A549 (cell line): ENCODE data around the gene CDC42BPB. TPM values are rescaled to one million over a fixed set of nuclear protein-coding genes. Genes with fewer than 3 reads are reported as not detected.

Experiments
- ATAC-seq, 2 experiments: fragments of 200-7000 bp in 1 of 2; fragments of >200 bp in 1 of 2; cut with Nextera tagmentation in 1 of 2; cut with Tn5 transposase in 1 of 2; 3 replicates each; pipeline versions ENCODE4 v1.8.0 to v1.9.1; 2018 to 2020; ENCODE audit warnings: mild to moderate bottlenecking in 1 of 2, moderate library complexity in 1 of 2
- CTCF ChIA-PET: fragments of 300-600 bp; sonication (Branson Sonifier 250); formaldehyde crosslinking; extraction: SDS; loops from one replicate; lab custom pipeline; 2021; ENCODE audit warnings: antibody characterized with exemption, inconsistent platforms; lab: Yijun Ruan, JAX
- POLR2A ChIA-PET: fragments of 350-600 bp; formaldehyde crosslinking; extraction: SDS; loops from one replicate; lab custom pipeline; 2021; ENCODE audit warnings: antibody characterized with exemption, inconsistent platforms; lab: Yijun Ruan, JAX
- DNase-seq, 2 experiments: peaks; one replicate each; pipeline versions ENCODE4 v3.0.0 to v3.0.0-alpha.2; 2011 to 2016; ENCODE audit warnings: low read depth in 1 of 2, low spot score in 1 of 2
- FAIRE-seq: peaks from 2 replicates; lab custom pipeline; 2011; peaks lifted over from hg19 to GRCh38; lab: Jason Lieb, UNC
- H3K27ac ChIP-seq, 2 experiments: fragments of >200 bp; sonication (Bioruptor Twin); formaldehyde crosslinking; 3 replicates each; pipeline ENCODE4 v1.5.1; 2016 to 2017
- H3K4me1 ChIP-seq: fragments of >200 bp; sonication (Bioruptor Twin); formaldehyde crosslinking; 3 replicates; pipeline ENCODE4 v1.6.1; 2016
- H3K4me2 ChIP-seq: fragments of >200 bp; sonication (Bioruptor Twin); formaldehyde crosslinking; 3 replicates; pipeline ENCODE4 v1.6.1; 2016
- H3K4me3 ChIP-seq: fragments of >200 bp; sonication (Bioruptor Twin); formaldehyde crosslinking; 3 replicates; pipeline ENCODE4 v1.5.1; 2016
- H3K9me3 ChIP-seq: fragments of >200 bp; sonication (Bioruptor Twin); formaldehyde crosslinking; 3 replicates; pipeline ENCODE4 v1.6.1; 2016
- BHLHE40 ChIP-seq: IDR thresholded peaks from 2 replicates; pipeline ENCODE4 v1.6.1; 2012; ENCODE audit warnings: low read depth, low read length, inconsistent platforms
- CEBPB ChIP-seq, 2 experiments: fragments of >200 bp in 1 of 2; sonication (Bioruptor Twin) in 1 of 2; formaldehyde crosslinking in 1 of 2; IDR thresholded peaks; 2 replicates each; pipeline ENCODE4 v1.6.1; 2012 to 2016
- CHD2 ChIP-seq: fragments of 150-350 bp; IDR thresholded peaks from 2 replicates; pipeline ENCODE4 v1.6.1; 2014; ENCODE audit warnings: low read length; ENCODE audit not compliant: partially characterized antibody
- CHD4 ChIP-seq: fragments of 200-600 bp; sonication (generic); IDR thresholded peaks from 2 replicates; pipeline ENCODE4 v1.6.1; 2016; ENCODE audit warnings: antibody characterized with exemption, mild to moderate bottlenecking, borderline replicate concordance
- EP300 ChIP-seq, 2 experiments: fragments of >200 bp; sonication (Bioruptor Twin); formaldehyde crosslinking; IDR thresholded peaks; 2 replicates in 1 of 2; 3 replicates in 1 of 2; pipeline ENCODE4 v1.6.1; 2016 to 2017
- FOSB ChIP-seq: fragments of 250-450 bp; sonication (Bioruptor Pico); IDR thresholded peaks from 2 replicates; pipeline ENCODE4 v1.5.0; 2020; ENCODE audit warnings: mild to moderate bottlenecking, moderate library complexity
- GATA3 ChIP-seq: IDR thresholded peaks from 2 replicates; pipeline ENCODE4 v1.6.1; 2012; ENCODE audit warnings: borderline replicate concordance
- HDAC2 ChIP-seq: fragments of 200-600 bp; sonication (generic); IDR thresholded peaks from 2 replicates; pipeline ENCODE4 v1.6.1; 2016
- HEYL ChIP-seq: fragments of 250-450 bp; sonication (Bioruptor Pico); IDR thresholded peaks from 2 replicates; pipeline ENCODE4 v1.8.0; 2021; ENCODE audit warnings: mild to moderate bottlenecking, moderate library complexity
- HOXB13 ChIP-seq: fragments of 250-450 bp; sonication (Bioruptor Pico); IDR thresholded peaks from 2 replicates; pipeline ENCODE4 v1.5.0; 2020; ENCODE audit warnings: low read depth, mild to moderate bottlenecking, moderate library complexity
- HOXB5 ChIP-seq: fragments of 250-450 bp; sonication (Bioruptor Pico); IDR thresholded peaks from 2 replicates; pipeline ENCODE4 v1.5.0; 2020; ENCODE audit warnings: mild to moderate bottlenecking, moderate library complexity
- MAFK ChIP-seq: fragments of 450-650 bp; IDR thresholded peaks from 2 replicates; pipeline ENCODE4 v1.6.1; 2014; ENCODE audit not compliant: partially characterized antibody
- NFE2L2 ChIP-seq: fragments of 150-350 bp; conservative IDR thresholded peaks from 2 replicates; pipeline ENCODE4 v1.6.1; 2014; ENCODE audit warnings: low read length
- NPAS2 ChIP-seq: fragments of 250-450 bp; sonication (Bioruptor Pico); IDR thresholded peaks from 2 replicates; pipeline ENCODE4 v1.8.0; 2022; ENCODE audit warnings: mild to moderate bottlenecking, moderate library complexity, borderline replicate concordance
- NR3C1 ChIP-seq: fragments of >200 bp; sonication (Bioruptor Twin); formaldehyde crosslinking; IDR thresholded peaks from 3 replicates; pipeline ENCODE4 v1.6.1; 2017
- POLR2A ChIP-seq: IDR thresholded peaks from 2 replicates; pipeline ENCODE4 v1.6.1; 2012; ENCODE audit warnings: mild to moderate bottlenecking, low read length
- RNF2 ChIP-seq: fragments of 200-600 bp; sonication (generic); IDR thresholded peaks from 2 replicates; pipeline ENCODE4 v1.6.1; 2016; ENCODE audit warnings: low read depth, mild to moderate bottlenecking, antibody characterized with exemption, moderate library complexity, borderline replicate concordance
- SREBF2 ChIP-seq: fragments of 450-650 bp; IDR thresholded peaks from 2 replicates; pipeline ENCODE4 v1.6.1; 2014; ENCODE audit warnings: mild to moderate bottlenecking, moderate library complexity
- TP53 ChIP-seq: fragments of 250-450 bp; sonication (Bioruptor Pico); IDR thresholded peaks from 2 replicates; pipeline ENCODE4 v1.5.0; 2021; ENCODE audit warnings: mild to moderate bottlenecking, moderate library complexity
- ZSCAN20 ChIP-seq: fragments of 250-450 bp; sonication (Bioruptor Pico); IDR thresholded peaks from 2 replicates; pipeline ENCODE4 v1.8.0; 2022; ENCODE audit warnings: mild to moderate bottlenecking, moderate library complexity
- WGBS: methylation state at CpG from one replicate; pipeline ENCODE4 v1.1.6; 2017; ENCODE audit errors: missing lambda C conversion rate; 5-methylcytosine and 5-hydroxymethylcytosine counted together
- polyA plus RNA-seq, 4 experiments: library from polyadenylated mRNA; depleted of rRNA in 3 of 4; stranded (reverse); fragments of >200 nt; fragmentation: RNase III in 1 of 4; extraction: RNeasy Plus Mini Kit Qiagen cat#74134 plus additional on column Dnase treatment in 1 of 4; gene quantifications; 2 replicates in 3 of 4; 3 replicates in 1 of 4; pipeline ENCODE4 v1.2.3, GENCODE V29; 2011 to 2017
- TF ChIP-seq, protein P1 (sequence below): fragments of 200-600 bp; sonication (generic); IDR thresholded peaks from 2 replicates; pipeline ENCODE4 v1.6.1; 2016; ENCODE audit warnings: antibody characterized with exemption, mild to moderate bottlenecking, moderate library complexity
- TF ChIP-seq, protein P2 (sequence below): IDR thresholded peaks from 2 replicates; pipeline ENCODE4 v1.6.1; 2012; ENCODE audit warnings: low read depth, borderline replicate concordance
- TF ChIP-seq, protein P3 (sequence below): IDR thresholded peaks from 2 replicates; pipeline ENCODE4 v1.6.1; 2012

Gene CDC42BPB
- polyA plus RNA-seq, 2 of the 4 experiments (the other 2 are of a cell fraction): 56.4 to 57.1 TPM

DNA sequence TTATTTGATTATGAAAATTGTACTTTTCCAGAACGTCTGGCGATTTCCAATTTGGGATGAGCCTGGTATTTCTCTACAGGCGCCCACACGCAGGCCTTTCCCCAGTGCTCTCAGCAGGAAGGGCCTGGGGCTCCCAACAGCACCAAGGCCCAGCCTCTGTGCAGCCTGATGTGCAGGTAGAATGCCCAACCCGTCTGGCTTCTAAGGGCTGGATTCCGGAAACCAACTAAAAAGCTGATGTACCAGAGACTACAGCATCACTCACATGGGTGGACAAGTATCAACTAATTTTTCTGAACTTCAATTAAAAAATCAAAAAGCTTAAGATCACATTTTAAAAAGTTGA lies 25.8 kb downstream of the CDC42BPB start:
- TF ChIP-seq NR3C1: no peak
- TF ChIP-seq HEYL (CRISPR knock-in tag): no peak
- TF ChIP-seq FOSB (CRISPR knock-in tag): no peak
- no peak for TF ChIP-seq BHLHE40
- TF ChIP-seq CHD4: no peak
- TF ChIP-seq ZSCAN20 (CRISPR knock-in tag): no peak
- no peak for TF ChIP-seq HOXB5 (CRISPR knock-in tag)
- no peak for TF ChIP-seq GATA3
- TF ChIP-seq, protein P1, sequence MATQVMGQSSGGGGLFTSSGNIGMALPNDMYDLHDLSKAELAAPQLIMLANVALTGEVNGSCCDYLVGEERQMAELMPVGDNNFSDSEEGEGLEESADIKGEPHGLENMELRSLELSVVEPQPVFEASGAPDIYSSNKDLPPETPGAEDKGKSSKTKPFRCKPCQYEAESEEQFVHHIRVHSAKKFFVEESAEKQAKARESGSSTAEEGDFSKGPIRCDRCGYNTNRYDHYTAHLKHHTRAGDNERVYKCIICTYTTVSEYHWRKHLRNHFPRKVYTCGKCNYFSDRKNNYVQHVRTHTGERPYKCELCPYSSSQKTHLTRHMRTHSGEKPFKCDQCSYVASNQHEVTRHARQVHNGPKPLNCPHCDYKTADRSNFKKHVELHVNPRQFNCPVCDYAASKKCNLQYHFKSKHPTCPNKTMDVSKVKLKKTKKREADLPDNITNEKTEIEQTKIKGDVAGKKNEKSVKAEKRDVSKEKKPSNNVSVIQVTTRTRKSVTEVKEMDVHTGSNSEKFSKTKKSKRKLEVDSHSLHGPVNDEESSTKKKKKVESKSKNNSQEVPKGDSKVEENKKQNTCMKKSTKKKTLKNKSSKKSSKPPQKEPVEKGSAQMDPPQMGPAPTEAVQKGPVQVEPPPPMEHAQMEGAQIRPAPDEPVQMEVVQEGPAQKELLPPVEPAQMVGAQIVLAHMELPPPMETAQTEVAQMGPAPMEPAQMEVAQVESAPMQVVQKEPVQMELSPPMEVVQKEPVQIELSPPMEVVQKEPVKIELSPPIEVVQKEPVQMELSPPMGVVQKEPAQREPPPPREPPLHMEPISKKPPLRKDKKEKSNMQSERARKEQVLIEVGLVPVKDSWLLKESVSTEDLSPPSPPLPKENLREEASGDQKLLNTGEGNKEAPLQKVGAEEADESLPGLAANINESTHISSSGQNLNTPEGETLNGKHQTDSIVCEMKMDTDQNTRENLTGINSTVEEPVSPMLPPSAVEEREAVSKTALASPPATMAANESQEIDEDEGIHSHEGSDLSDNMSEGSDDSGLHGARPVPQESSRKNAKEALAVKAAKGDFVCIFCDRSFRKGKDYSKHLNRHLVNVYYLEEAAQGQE: no peak
- TF ChIP-seq TP53 (CRISPR knock-in tag): no peak
- no peak for TF ChIP-seq HDAC2
- TF ChIP-seq, protein P2, sequence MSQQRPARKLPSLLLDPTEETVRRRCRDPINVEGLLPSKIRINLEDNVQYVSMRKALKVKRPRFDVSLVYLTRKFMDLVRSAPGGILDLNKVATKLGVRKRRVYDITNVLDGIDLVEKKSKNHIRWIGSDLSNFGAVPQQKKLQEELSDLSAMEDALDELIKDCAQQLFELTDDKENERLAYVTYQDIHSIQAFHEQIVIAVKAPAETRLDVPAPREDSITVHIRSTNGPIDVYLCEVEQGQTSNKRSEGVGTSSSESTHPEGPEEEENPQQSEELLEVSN: no peak
- no peak for TF ChIP-seq RNF2
- no peak for TF ChIP-seq SREBF2
- no peak for TF ChIP-seq NPAS2
- TF ChIP-seq HOXB13 (CRISPR knock-in tag): no peak
- no peak for TF ChIP-seq CEBPB (IDR thresholded peaks at IDR 0.05)
- TF ChIP-seq POLR2A: no peak
- no peak for TF ChIP-seq EP300 (IDR thresholded peaks at IDR 0.05)
- Histone ChIP-seq H3K9me3 (no peaks in the 10 kb centered on the region), H3K4me2 (no peak overlapping the region), H3K4me3 (no peak overlapping the region), H3K4me1 (peaks cover 27% of the 10 kb centered on the region), H3K27ac (no peak overlapping the region)
- FAIRE-seq (no peak), DNase-seq (no peak), ATAC-seq (no peak)
- WGBS: 92% methylated on average over 6 of the region's 6 CpGs
- ChIA-PET CTCF (interaction anchor here (0.6 to 1.4 kb wide), 7 partner anchors 9 to 74 kb away, joined by 3 to 7 read pairs (median 3); no protein-coding TSS in a partner anchor), POLR2A (no interaction called here)

DNA sequence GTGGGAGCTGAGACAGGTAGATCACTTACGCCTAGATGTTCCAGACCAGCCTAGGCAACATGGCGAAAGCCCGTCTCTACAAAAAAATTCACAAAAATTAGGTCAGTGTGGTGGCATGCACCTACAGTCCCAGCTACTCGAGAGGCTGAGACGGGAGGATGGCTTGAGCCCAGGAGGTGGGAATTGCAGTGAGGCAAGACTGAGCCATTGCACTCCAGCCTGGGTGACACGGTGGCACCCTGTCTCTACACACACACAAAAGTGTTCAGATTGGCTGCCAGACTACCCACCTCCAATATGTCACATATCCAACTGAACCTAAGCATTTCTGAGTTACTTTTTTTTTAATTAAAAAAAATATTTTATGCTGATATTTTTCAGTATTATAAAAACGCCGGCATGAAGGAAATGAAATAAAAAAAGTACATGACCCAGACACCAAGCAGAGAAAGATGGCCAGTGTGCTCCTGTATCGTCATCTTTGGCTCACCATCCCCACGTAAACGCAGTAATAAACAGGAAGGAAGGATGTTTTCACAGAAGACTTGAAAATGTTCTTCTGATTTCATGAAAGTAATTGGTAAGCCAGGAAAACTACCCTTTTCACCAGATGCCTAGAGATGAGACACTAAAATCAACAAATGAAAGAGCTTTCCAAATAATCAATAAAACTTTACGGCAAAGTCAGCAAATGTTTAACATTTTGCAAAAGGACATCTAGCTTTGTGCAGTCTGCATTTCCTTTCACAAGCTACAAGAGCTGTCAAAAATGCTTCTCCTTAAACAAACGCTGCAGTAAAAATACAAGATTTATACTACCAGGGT lies 26.4 kb downstream of the CDC42BPB start:
- no peak for FAIRE-seq
- WGBS: 91% methylated on average over 13 of the region's 13 CpGs
- Histone ChIP-seq H3K9me3 (no peaks in the 10 kb centered on the region), H3K4me3 (no peak overlapping the region), H3K4me1 (peaks cover 27% of the 10 kb centered on the region)
- DNase-seq: no peak
- POLR2A ChIA-PET: no interaction called here
- ATAC-seq: no peak
- TF ChIP-seq NFE2L2 (no peak), MAFK (peak; percentile 50)
- TF ChIP-seq, all 56 proteins: peak for 1
- CTCF ChIA-PET: interaction anchor here (0.6 to 1.4 kb wide), 7 partner anchors 9 to 74 kb away, joined by 3 to 7 read pairs (median 3); no protein-coding TSS in a partner anchor
- Histone ChIP-seq H3K27ac (no peak overlapping the region), H3K4me2 (no peak overlapping the region)

DNA sequence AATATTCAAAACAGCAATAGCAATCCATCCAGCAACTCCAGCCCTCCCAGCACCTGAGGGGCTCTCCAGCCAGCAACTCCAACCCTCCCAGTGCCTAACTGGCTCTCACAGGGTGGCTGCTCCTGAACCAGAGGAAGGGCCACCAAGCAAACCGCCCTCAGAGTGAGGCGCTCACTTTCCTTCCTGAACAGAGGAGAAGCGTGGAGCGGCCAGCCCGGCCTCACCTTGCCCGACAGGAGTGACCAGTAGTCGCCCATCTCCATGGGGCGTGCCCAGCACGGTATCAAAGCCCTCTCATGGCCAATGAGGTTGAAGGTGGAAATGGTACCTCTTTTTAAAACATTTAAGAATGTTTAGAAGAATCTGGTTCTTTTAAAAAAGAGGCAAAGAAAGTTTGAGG lies 27.4 kb downstream of the CDC42BPB start:
- CTCF ChIA-PET: interaction anchor here (0.6 to 1.4 kb wide), 2 partner anchors 17 to 112 kb away, joined by 3 read pairs; no protein-coding TSS in a partner anchor
- no peak for FAIRE-seq
- ATAC-seq: no peak

More for the DNA sequence above, 27.4 kb downstream of the CDC42BPB start:
- H3K9me3 ChIP-seq: no peaks in the 10 kb centered on the region
- peaks cover 27% of the 10 kb centered on the region for H3K4me1 ChIP-seq
- no peak overlapping the region for H3K4me2 ChIP-seq
- WGBS: 97% methylated on average over 9 of the region's 9 CpGs
- DNase-seq: no peak
- TF ChIP-seq CHD2: no peak
- TF ChIP-seq, protein P3, sequence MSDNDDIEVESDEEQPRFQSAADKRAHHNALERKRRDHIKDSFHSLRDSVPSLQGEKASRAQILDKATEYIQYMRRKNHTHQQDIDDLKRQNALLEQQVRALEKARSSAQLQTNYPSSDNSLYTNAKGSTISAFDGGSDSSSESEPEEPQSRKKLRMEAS: no peak
- TF ChIP-seq FOSB (CRISPR knock-in tag): no peak
- TF ChIP-seq SREBF2: no peak
- H3K27ac ChIP-seq: no peak overlapping the region
- POLR2A ChIA-PET: no interaction called here
- no peak overlapping the region for H3K4me3 ChIP-seq
